Measurements from ENCODE around the gene NOD1.

NOD1 gene

GRCh38 chr7:30471205-30471604 is 7.4 kb downstream of the NOD1 start:
- POLR2A ChIA-PET: no interaction called here
- CTCF ChIA-PET: interaction anchor here (0.6 to 2.4 kb wide), 3 partner anchors 92 to 960 kb away, joined by 3 to 10 read pairs (median 3); no protein-coding TSS in a partner anchor
- Histone ChIP-seq H3K4me3 (ENCODE audit: low read depth, low read length) (no peak overlapping the region), H3K27ac (ENCODE audit: extremely low read depth, low read depth, low read length) (no peak overlapping the region), H3K4me1 (ENCODE audit: control insufficient read depth, insufficient read depth, low read length) (no peaks in the 10 kb centered on the region; the same call in 1 of the 2 replicates), H3K9me3 (ENCODE audit: control insufficient read depth, insufficient read depth, low read depth, low read length) (no peaks in the 10 kb centered on the region), H3K36me3 (ENCODE audit: control insufficient read depth in 2 of 2, insufficient read depth in 1 of 2, low read length in 2 of 2) (peaks cover 0 to 4% of the 10 kb centered on the region in 2 experiments; a peak in 1 of 3 replicates)
- TF ChIP-seq INSM2 (tag by site-specific recombination; IDR thresholded peaks at IDR 0.05) (no peak), ZNF449 (tag by site-specific recombination; IDR thresholded peaks at IDR 0.05) (0 out of 2 replicates have a peak, but pooled peaks have one; percentile 17), FEZF1 (tag by site-specific recombination; IDR thresholded peaks at IDR 0.05) (no peak), ZBTB6 (tag by site-specific recombination; IDR thresholded peaks at IDR 0.05) (0 out of 2 replicates have a peak, but pooled peaks have one; percentile 29), ZNF747 (tag by site-specific recombination; IDR thresholded peaks at IDR 0.05) (no peak), ZNF155 (tag by site-specific recombination; IDR thresholded peaks at IDR 0.05) (no peak), ZNF664 (tag by site-specific recombination; IDR thresholded peaks at IDR 0.05) (no peak), ZNF433 (tag by site-specific recombination; IDR thresholded peaks at IDR 0.05; ENCODE audit: low read depth) (no peak), ZNF701 (tag by site-specific recombination; IDR thresholded peaks at IDR 0.05) (no peak), GLI4 (tag by site-specific recombination; IDR thresholded peaks at IDR 0.05) (no peak), ZBTB48 (tag by site-specific recombination; IDR thresholded peaks at IDR 0.05) (no peak), ZNF626 (tag by site-specific recombination; IDR thresholded peaks at IDR 0.05) (no peak), ZNF214 (tag by site-specific recombination; IDR thresholded peaks at IDR 0.05; ENCODE audit: borderline replicate concordance) (no peak)

GRCh38 chr7:30470771-30471170 is 7.8 kb downstream of the NOD1 start:
- Histone ChIP-seq H3K4me1 (ENCODE audit: control insufficient read depth, insufficient read depth, low read length) (no peaks in the 10 kb centered on the region; the same call in 1 of the 2 replicates), H3K4me3 (ENCODE audit: low read depth, low read length) (no peak overlapping the region), H3K27ac (ENCODE audit: extremely low read depth, low read depth, low read length) (no peak overlapping the region), H3K9me3 (ENCODE audit: control insufficient read depth, insufficient read depth, low read depth, low read length) (no peaks in the 10 kb centered on the region), H3K36me3 (ENCODE audit: control insufficient read depth in 2 of 2, insufficient read depth in 1 of 2, low read length in 2 of 2) (peaks cover 0 to 4% of the 10 kb centered on the region in 2 experiments; a peak in 1 of 3 replicates)
- CTCF ChIA-PET: interaction anchor here (0.6 to 2.4 kb wide), 4 partner anchors 92 to 960 kb away, joined by 3 to 10 read pairs (median 4); no protein-coding TSS in a partner anchor
- POLR2A ChIA-PET: no interaction called here
- TF ChIP-seq EGR2 (tag by site-specific recombination; IDR thresholded peaks at IDR 0.05; ENCODE audit: low read depth): 0 out of 2 replicates have a peak, but pooled peaks have one; percentile 15
- TF ChIP-seq ZFHX2 (tag by site-specific recombination; conservative IDR thresholded peaks at IDR 0.05): peak; percentile 49; the same call in 1 of the 2 replicates
- no peak for TF ChIP-seq ZNF280D (tag by site-specific recombination; IDR thresholded peaks at IDR 0.05)
- TF ChIP-seq ZXDB (tag by site-specific recombination; IDR thresholded peaks at IDR 0.05): no peak
- TF ChIP-seq ZNF692 (tag by site-specific recombination; IDR thresholded peaks at IDR 0.05): peak; percentile 92; the same call in 1 of the 2 replicates
- peak; percentile 74 for TF ChIP-seq ZFP69B (tag by site-specific recombination; IDR thresholded peaks at IDR 0.05)

Measured in HEK293 (cell line).